ENCODE results near the gene IGSF23. TPM values are rescaled to one million over a fixed set of nuclear protein-coding genes. Genes with fewer than 3 reads are reported as not detected.

The IGSF23 gene
- total RNA-seq, 4 donors from 2014 or later: not detected

DNA sequence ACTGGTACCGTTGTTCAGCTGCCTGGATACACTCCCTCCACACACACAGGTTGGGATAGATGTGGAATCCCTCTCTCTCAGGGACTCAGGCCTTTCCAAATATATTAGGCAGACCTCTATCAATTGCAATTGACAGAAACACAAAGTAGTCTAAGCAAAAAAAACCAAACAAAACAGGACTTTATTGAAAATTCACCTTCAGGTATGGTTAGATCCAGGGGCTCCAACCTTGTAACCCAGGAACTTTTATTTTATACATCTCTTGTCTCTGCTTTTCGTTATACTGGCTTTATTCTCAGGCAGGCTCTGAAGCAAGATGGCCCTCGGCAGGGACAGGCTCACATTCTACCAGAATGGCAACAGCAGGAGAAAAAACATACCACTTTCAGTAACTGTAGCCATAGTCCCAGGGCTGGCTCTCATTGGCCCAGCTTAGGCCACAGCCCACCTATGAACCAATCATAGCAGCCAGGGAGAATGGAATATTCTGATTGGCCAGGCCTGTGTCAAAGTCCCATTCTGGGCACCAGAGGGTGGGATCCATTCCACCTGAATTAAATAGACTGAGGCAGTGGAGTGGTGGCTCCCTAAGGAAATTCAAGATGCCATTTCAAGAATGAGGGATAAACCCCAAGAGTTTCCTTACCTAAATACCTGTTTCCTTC is 44.8 kb downstream of the IGSF23 start:
- H3K27ac ChIP-seq: no peak overlapping the region
- H3K4me3 ChIP-seq: no peak overlapping the region
- peaks cover 17 to 91% (median 38%) of the 10 kb centered on the region in 3 donors for H3K36me3 ChIP-seq
- no peak for DNase-seq
- no peaks in the 10 kb centered on the region for H3K9me3 ChIP-seq
- 85 to 92% methylated on average over 3 of the region's 3 CpGs for WGBS, 2 donors
- intact Hi-C loops (cut with DNase I): loop anchor here (5.0 kb wide), 1 partner anchor 81 kb away; no protein-coding TSS in a partner anchor
- TF ChIP-seq, protein P1, sequence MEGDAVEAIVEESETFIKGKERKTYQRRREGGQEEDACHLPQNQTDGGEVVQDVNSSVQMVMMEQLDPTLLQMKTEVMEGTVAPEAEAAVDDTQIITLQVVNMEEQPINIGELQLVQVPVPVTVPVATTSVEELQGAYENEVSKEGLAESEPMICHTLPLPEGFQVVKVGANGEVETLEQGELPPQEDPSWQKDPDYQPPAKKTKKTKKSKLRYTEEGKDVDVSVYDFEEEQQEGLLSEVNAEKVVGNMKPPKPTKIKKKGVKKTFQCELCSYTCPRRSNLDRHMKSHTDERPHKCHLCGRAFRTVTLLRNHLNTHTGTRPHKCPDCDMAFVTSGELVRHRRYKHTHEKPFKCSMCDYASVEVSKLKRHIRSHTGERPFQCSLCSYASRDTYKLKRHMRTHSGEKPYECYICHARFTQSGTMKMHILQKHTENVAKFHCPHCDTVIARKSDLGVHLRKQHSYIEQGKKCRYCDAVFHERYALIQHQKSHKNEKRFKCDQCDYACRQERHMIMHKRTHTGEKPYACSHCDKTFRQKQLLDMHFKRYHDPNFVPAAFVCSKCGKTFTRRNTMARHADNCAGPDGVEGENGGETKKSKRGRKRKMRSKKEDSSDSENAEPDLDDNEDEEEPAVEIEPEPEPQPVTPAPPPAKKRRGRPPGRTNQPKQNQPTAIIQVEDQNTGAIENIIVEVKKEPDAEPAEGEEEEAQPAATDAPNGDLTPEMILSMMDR (IDR thresholded peaks at IDR 0.05): no peak
- no peak for TF ChIP-seq POLR2A (IDR thresholded peaks at IDR 0.05)
- peaks cover 4 to 10% (median 5%) of the 10 kb centered on the region in 3 donors for H3K4me1 ChIP-seq
- H3K27me3 ChIP-seq: no peaks in the 10 kb centered on the region

DNA sequence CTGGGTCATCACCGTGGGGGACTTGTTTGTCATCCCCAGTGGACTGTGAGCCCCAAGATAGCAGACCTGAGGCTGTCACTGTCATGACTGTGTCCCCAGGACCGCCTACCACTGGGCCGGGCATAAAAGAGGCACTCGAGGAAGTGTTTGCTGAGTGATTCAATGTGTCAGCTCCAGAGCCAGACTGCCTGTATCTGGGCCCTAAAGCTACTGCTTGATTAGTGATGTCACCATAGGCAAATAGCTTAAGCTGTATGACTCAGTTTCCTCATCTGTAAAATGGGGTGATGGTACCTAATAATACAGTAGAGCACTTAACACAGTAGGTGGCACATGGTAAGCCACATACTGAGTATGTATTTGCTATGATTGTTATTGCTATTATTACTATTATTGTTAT is 46.7 kb downstream of the IGSF23 start:
- 50% methylated on average over 1 of the region's 4 CpGs; no CpG with 5 or more reads in 1 of the 2 donors for WGBS, 2 donors

GRCh38 chr19:44661205-44661604 is 47.8 kb downstream of the IGSF23 start:
- WGBS, 2 donors: 75 to 92% methylated on average over 5 to 10 of the region's 11 CpGs
- Histone ChIP-seq H3K27me3 (no peaks in the 10 kb centered on the region), H3K4me1 (peaks cover 0 to 16% (median 4%) of the 10 kb centered on the region in 3 donors), H3K36me3 (peaks cover 10 to 69% (median 31%) of the 10 kb centered on the region in 3 donors), H3K9me3 (no peaks in the 10 kb centered on the region), H3K27ac (no peak overlapping the region), H3K4me3 (no peak overlapping the region)
- intact Hi-C loops (cut with DNase I): no loop called here
- no peak for DNase-seq
- TF ChIP-seq POLR2A (IDR thresholded peaks at IDR 0.05): no peak
- TF ChIP-seq, protein P1 (IDR thresholded peaks at IDR 0.05): no peak

More for the DNA sequence above, 46.7 kb downstream of the IGSF23 start:
- no peak for TF ChIP-seq POLR2A (IDR thresholded peaks at IDR 0.05)
- TF ChIP-seq, protein P1 (IDR thresholded peaks at IDR 0.05): no peak
- Histone ChIP-seq H3K9me3 (no peaks in the 10 kb centered on the region), H3K4me3 (no peak overlapping the region), H3K27ac (no peak overlapping the region), H3K27me3 (no peaks in the 10 kb centered on the region), H3K4me1 (peaks cover 0 to 10% (median 4%) of the 10 kb centered on the region in 3 donors), H3K36me3 (peaks cover 10 to 80% (median 31%) of the 10 kb centered on the region in 3 donors)
- intact Hi-C loops (cut with DNase I): no loop called here
- no peak for DNase-seq

DNA sequence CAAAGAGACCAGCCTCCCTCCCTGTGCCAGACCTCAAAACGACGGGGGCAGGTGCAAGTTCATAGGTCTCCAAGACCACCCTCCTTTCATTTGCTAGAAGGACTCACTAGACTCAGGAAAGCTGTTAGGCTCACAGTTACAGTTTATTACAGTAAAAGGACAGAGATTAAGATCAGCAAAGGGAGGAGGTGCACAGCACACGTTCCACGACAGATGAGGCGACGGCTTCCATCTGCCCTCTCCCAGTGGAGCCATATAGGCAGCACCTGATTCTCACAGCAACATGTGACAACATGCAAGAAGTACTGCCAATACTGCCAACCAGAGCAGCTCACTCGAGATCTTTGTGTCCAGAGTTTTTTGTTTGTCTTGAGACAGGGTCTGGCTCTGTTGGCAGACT is 48.5 kb downstream of the IGSF23 start:
- no peak overlapping the region for H3K4me3 ChIP-seq
- no peak for DNase-seq
- 52 to 62% methylated on average over 5 of the region's 7 CpGs for WGBS, 2 donors
- H3K4me1 ChIP-seq: peaks cover 0 to 23% (median 4%) of the 10 kb centered on the region in 3 donors
- no peaks in the 10 kb centered on the region for H3K27me3 ChIP-seq
- no peaks in the 10 kb centered on the region for H3K9me3 ChIP-seq
- H3K27ac ChIP-seq: no peak overlapping the region
- intact Hi-C loops (cut with DNase I): no loop called here
- H3K36me3 ChIP-seq: peaks cover 10 to 65% (median 31%) of the 10 kb centered on the region in 3 donors
- TF ChIP-seq POLR2A (IDR thresholded peaks at IDR 0.05): no peak
- TF ChIP-seq, protein P1 (IDR thresholded peaks at IDR 0.05): no peak

DNA sequence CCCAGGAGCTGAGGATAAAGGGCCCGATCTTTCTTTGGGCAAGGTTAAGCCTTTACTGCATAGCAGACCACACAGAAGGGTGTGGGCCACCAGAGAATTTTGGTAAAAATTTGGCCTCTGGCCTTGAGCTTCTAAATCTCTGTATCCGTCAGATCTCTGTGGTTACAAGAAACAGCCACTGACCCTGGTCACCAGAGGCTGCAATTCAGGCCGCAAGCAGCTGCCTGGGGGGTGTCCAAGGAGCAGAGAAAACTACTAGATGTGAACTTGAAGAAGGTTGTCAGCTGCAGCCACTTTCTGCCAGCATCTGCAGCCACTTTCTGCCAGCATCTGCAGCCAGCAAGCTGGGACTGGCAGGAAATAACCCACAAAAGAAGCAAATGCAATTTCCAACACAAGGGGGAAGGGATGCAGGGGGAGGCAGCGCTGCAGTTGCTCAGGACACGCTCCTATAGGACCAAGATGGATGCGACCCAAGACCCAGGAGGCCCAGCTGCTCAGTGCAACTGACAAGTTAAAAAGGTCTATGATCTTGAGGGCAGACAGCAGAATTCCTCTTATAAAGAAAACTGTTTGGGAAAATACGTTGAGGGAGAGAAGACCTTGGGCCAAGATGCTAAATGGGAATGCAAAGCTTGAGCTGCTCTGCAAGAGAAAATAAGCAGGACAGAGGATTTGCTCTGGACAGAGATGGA is 49.5 kb downstream of the IGSF23 start:
- Histone ChIP-seq H3K27ac (no peak overlapping the region), H3K27me3 (no peaks in the 10 kb centered on the region), H3K36me3 (peaks cover 10 to 61% (median 28%) of the 10 kb centered on the region in 3 donors), H3K9me3 (no peaks in the 10 kb centered on the region), H3K4me3 (no peak overlapping the region), H3K4me1 (peaks cover 0 to 17% (median 0%) of the 10 kb centered on the region in 3 donors)
- no peak for TF ChIP-seq POLR2A (IDR thresholded peaks at IDR 0.05)
- TF ChIP-seq, protein P1 (IDR thresholded peaks at IDR 0.05): no peak
- no peak for DNase-seq
- WGBS, 2 donors: 59 to 83% methylated on average over 6 to 7 of the region's 7 CpGs
- intact Hi-C loops (cut with DNase I): no loop called here
